HG03175 (cell line): ENCODE data around the gene SEC14L2.
"Not testable (repeated sequence)": the region's sequence is repeated elsewhere in the genome, so short reads cannot be mapped to it uniquely, and the experiment has no call there.

Source experiments
- ATAC-seq: cut with Tn5 transposase; IDR thresholded peaks from one replicate; pipeline ENCODE4 v1.9.1; 2021; ENCODE audit warnings: mild to moderate bottlenecking, moderate library complexity; ENCODE audit not compliant: unreplicated experiment

SEC14L2 gene

DNA sequence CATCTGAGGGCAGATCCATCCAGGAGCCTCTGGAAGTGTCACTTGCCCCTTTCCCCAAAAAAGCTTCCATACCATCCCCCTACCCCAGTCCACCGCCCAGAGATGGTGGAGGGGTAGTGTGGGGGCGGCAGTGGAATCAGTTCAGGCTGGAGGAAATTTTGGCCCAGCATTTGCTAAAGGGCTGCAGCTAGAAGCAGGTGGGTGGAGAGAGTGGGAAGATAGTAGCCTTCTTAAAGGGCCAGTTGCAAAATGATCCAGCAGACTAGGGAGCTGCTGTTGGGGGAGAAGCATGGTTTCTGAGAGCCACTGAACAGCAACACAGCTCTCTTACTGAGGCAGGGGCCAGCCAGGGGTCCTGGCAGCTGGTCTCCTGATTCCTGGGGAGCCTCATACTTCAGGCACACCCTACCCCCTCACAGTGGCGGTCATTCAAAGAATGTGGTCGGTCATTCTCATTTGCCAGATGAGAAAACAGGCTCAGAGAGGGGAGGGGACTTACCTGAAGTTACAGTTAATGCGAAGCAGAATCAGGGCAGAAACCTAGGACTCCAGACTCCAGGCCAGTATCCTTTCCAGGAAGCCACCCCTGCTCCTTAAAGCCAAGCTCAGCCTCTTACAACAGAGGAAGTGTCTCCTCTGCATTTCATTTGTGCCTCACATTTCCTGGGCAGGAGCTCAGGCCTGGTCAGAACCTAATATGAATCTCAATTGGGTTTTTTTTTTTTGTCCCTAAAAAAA, 5.4 kb downstream of the SEC14L2 start:
- ATAC-seq: no peak

DNA sequence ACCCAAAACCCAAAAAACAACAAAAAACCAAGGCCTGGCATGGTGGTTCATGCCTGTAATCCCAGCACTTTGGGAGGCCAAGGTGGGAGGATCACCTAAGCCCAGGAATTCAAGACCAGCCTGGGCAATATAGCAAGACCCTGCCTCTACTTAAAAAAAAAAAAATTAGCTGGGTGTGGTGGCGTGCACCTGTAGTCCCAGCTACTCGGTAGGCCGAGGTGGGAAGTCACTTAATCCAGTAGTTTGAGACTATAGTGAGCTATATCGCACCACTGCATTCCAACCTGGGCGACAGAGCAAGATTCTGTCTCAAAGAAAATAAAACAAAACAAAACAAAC, 5.9 kb downstream of the SEC14L2 start:
- not testable (repeated sequence) for ATAC-seq

DNA sequence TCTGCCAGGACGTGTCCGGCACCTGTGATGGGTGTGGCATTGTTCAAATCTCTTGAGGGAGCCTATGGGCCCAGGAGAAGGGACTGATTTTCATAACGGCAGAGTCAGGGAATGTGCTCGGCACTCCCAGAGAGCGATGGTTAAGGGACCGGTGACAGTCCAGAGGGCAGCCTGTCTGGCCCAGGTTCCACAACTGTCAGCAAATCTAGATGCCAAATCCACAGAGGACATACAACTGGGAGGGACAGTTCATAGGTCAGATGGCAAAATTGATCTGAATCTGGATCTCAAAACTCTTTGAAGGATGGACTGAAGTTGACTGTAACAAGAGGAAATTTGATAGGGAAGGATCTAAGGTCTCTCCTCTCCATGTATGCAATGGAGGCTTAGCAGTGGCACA, 7.5 kb downstream of the SEC14L2 start:
- no peak for ATAC-seq

DNA sequence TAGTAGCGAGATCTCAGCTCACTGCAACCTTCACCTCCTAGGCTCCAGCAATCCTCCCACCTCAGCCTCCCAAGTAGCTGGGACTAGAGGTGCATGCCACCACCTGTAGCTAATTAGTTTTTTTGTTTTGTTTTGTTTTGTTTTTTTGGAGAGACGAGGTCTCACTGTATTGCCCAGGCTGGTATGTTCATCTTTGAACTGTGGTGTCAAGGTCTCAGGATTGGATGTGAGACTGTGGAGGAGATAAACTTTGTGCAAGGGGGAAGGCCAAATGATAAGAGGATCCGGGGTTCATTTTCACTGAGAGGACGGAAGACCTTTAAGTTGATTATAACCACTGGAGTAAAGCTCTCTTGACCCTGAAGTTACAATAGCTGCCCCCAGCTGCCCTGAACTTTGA, 8.9 kb downstream of the SEC14L2 start:
- no peak for ATAC-seq

DNA sequence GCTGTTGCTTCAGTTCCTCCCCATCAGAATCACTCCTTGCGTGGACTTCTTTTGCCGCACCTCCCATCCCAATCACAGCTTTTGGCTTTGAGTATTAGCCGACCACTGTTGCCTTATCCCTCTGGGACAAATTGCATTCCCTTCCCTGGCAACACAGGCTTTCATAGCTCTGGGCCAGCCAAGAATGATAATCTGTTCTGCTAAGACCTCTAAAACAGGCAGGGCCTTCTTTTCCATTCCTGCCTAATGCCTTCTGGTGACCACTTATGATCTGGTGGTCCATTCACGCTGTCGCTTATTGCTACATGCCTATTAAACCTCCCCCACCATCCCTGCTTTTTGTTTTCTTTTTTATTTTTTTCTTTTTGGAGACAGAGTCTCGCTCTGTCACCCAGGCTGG, 9.6 kb downstream of the SEC14L2 start:
- ATAC-seq: no peak

DNA sequence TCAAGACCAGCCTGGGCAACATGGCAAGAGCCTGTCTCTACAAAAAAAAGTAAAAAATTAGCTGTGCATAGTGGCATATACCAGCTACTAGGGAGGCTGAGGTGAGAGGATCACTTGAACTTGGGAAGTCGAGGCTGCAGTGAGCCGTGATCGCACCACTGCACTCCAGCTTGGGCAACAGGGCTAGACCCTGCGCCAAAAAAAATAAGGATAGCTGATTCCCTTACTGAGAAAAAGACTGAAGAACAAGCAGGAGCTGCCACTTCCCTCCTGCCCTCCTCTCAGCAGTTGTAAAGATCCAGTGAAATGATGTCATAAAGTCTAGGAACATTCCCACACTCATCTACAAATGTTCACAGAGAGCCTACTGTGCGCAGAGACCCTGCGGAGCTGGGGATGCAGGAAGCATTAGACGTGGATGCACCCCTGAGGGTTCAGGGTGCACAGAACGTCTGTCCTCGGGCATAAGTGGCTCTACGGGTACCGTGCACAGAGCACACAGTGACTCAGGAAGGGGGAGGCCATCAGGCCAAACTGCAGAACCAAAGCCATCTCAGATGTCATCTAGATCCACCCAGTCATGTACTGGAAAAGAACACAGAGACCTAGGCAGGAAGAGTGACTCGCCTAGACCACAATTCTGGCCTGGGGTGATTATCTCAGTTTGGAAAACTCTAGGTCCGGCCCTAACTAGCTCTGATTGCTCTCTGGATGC, 11.7 kb downstream of the SEC14L2 start:
- no peak for ATAC-seq

DNA sequence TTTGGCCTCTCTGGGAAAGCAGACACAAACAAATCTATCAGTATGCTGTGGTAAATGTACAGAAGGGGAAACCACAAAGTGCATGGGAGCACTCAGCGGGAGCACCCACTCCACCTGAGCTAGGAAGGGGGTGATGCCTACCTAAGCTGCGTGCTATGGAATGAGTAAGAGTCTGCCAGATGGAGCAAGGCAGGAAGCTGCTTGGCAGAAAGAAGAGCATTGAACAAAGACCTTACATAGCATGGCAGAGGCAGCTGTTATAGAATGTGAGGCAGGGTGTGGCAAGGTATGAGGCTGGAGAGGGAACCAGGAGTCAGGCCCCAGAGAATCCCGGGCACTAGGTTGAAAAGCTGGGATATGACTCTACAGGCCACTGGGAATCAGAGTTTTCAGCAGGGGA, 15.0 kb downstream of the SEC14L2 start:
- ATAC-seq: no peak

DNA sequence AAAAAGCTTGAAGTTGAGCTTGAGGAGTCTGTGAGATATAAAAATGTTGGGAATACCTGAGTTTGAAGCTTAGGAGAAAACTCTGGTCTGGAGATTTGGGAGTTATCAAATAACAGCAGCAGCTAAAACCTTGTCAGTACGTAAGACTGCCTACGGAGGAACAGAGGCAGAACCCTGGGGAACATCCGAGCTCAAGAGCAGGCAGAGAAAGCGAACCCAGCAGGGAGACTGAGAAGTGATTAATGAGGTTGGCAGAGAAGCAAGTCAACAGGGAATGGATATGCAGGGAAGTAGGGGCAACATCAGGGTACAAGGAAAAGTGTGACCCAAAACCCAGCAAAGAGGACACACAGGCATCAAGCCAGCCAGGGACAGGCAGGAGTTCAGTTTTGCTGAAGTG, 16.2 kb downstream of the SEC14L2 start:
- ATAC-seq: no peak

DNA sequence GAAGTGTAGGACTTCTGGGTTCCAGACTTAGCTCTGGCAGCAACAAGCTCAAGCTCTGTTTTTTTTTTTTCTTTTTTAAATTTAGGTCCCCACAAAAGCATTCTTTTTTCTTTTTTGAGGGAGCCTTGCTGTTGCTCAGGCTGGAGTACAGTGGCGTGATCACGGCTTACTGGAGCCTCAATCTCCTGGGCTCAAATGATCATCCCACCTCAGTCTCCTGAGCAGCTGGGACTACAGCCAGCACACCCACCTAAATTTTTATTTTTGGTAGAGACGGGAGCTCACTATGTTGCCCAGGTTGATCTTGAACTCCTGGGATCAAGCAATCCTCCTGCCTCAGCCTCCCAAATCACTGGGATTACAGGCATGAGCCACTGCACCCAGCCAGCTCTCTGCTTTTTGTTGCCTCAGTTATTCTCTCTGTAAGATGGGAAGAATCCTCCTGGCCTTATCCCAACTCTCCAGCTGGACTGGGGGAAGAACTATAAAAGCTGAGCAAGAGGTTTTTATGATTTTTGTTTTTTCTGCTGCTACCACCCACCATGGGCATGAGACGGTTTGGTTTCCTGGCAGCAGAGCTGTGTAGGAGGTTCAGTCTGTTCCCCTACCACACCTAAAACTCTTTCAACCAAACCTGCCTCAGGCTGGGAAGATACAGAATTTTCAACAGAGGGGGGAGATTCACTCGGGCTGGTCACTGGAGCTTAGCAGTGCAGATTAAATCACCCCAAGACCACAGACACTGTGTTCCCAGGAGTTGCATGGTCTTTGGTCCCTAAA, 17.1 kb downstream of the SEC14L2 start:
- no peak for ATAC-seq

DNA sequence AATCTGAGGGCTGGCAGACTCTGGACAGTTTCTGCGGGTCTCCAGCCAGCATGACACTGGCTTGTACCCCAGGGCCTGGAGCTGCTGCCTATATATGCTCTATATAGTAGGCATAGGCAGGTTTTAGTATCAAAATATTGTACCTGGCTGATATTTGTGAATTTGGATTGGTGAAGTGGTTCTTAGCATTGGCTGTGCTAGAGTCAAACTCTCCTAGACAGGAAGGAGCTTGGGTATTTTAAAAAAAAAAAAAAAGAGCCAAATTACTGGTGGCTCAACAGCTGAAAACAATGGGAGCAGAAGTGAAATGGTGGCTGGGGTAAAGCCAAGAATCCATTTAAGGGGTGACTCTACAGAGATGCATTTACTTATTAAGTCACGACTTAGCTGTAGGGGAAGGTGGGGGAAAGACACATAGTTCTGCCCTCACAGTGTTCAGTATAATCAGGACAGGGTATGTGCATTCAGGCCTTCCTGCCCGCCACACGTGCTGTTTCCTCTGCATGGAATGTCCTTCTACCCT, 17.8 kb downstream of the SEC14L2 start:
- ATAC-seq: no peak

DNA sequence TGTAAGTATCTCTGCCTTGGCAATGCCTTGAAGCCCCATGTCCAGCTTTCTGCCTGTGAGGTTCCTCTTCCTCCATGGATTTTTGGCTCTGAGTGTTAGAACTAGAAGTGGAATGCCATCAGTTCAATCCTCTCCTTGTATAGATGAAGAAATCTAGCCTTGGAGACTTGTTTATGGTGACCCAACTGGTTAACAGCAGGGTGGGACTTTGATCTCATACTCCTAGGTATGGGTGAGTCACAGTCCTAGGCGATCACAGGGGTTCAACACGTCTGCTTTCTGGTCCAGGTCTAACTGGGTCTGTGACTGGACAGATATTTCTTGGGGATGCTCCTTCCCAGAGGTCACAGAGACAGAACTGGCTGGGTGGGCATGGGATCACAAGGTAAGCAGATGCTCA, 19.6 kb downstream of the SEC14L2 start:
- no peak for ATAC-seq

DNA sequence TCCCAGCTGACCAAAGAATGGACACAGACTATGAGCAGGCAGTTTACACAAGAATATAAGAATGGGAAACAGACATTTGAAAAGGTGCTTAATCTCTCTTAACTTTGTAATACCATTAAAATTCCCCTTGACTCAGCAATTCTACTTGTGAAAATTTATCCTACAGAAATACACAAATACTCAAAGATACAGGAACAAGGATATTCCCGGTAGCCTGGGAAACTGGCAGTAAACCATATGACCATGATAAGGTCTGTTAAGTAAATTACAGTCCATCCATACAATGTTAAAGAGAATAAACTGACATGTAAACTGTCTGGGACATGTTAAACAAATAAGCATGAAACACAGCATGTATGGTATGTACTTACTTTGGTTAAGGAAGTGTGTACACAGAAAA, 20.0 kb downstream of the SEC14L2 start:
- no peak for ATAC-seq

DNA sequence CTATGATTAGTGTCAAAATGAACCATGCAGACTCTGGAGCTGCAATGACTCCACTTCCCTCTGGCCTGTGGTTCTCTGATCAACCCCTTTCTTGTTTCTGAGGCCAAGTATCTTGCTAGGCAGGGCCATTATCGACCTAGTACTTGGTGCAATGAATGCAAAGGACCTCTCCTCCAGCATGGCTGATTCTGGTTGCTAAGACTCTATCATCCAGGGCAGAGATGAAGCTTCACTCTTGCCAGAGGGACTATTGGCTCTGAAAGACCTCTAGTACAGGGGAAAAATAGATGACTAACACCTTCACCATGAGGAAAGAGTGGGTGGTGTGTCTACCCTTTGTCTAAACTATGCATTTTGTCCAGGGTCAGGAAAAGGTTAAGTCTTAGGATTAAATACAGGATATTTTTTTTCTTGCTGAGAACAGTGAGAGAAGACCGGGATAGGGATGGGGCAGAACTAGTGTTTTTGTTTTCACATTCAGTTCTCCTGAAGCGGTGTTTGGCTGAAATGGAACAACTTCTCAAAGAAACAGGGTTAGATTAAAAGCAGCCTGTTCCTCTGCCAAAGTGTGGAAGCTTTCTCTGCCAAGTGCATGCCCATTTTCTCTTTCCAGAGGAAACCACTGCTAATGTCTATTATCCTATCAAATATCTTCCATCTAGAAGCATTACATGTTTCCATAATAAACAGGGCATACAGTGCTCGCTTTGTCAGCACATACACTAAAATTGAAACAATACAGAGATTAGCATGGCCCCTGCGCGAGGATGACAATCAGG, 23.7 kb downstream of the SEC14L2 start:
- ATAC-seq: no peak

DNA sequence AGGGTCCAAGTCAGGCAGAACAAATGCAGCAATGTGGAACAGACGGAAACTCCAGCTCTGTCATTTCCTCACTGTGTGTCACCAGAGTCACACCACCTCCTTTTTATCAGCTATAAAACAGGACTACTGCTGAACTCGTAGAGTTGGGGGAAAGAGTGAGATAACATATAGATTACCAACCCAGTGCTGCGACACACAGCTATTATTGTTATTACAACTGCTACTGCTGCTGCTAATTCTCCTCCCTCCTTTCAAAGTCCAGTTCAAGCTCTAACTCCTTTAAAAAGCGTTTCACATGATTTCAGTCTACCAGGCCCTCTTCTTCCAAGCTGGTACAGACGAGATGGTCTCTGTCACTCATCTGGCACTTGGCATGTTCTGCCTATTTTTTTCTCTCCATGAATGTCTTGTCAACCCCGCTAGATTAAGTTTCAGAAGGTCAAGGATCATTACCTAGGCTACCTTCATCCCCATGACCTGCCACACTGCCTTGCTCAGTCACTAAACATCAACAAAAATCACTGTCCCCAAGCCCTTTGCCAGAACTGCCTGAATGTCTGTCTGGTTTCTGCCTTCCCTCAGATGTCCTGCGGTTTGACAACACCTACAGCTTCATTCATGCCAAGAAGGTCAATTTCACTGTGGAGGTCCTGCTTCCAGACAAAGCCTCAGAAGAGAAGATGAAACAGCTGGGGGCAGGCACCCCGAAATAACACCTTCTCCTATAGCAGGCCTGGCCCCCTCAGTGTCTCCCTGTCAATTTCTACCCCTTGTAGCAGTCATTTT, 25.1 kb downstream of the SEC14L2 start:
- no peak for ATAC-seq

DNA sequence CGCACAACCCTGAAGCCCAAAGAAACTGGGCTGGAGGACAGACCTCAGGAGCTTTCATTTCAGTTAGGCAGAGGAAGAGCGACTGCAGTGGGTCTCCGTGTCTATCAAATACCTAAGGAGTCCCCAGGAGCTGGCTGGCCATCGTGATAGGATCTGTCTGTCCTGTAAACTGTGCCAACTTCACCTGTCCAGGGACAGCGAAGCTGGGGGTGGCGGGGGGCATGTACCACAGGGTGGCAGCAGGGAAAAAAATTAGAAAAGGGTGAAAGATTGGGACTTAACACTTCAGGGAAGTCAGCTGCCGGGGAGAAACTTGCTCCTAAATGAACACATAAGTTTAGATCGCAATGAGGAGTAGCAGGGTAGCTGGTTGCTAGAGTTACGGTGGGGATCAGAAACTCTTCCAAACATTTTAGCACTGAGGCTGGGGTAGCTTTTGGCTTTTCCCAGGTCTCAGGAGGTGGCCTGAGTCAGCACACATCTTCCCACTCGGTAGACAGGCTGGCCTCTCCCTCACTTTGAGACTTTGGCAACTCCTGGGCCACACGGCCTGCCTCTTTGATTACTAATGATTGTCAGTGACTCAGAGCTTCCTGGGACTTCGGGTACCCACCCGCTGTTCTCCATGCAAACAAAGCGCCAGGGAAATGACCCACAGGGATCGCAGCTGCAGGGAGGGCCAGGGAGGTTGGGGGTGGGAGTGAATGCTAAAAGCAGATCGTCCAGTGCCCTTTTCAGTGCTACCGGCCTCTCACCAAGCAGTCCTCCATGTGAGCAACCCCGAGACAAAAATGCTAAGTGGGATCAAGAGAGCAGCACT, 25.9 kb downstream of the SEC14L2 start:
- no peak for ATAC-seq

DNA sequence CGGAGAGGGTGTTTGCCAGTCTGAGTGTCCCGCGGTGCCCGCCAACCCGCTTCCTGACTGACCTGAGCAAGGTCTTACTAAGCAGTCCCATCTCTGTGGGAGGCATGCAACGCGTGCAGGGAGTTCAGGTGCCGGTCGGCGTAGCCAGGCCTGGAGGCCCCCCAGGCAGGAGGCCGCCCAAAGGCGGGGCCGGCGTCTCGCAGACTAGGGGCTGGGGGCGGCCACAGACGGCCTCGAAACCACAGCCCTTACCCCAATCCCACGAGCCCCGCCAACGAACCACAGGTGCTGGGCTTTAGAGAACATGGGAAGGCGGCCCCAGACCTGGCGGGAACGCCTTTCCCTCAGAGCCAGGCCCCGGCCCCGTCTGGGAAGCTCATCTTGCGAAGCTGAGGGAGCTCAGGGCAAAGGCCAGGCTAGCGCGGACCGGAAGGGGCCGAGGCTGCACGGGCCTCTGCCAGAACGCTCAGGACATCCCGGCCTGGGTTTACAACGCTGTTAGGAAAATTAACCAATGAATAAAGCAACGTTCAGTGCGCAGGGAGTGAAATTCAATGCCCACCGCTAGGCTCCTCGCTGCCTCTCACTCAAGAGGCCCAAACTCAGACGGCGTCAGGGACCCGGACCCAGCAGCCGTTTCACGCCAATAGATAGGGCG, 26.6 kb downstream of the SEC14L2 start:
- peak; percentile 34 for ATAC-seq

DNA sequence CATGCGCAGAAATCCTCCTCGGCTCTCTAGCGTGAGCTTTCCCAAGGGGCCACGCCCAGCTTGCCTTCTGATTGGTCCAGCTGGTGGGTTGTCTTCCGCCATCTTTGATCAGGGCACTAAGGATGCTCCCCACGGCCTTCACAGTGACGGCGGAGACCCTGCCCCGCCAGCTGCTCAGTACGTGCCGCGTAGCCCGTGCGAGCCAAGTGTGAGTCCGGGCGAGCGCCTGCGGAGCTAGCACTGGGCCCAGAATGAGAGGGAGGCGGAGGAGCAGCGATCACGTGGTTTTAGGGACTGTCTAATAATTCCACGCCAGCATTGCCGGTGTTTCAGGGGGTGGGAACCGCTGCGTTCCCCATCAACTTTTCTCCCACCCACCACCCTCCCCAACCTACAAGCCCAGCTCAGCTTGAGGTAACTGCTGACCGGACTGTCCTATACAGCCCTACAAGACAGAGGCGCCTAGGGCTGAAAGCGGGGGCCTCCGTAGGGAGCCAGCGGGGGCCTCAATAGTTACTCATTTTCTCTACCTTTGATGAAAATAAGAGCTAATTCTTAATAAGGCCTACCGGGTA, 27.2 kb downstream of the SEC14L2 start:
- ATAC-seq: peak; percentile 87

DNA sequence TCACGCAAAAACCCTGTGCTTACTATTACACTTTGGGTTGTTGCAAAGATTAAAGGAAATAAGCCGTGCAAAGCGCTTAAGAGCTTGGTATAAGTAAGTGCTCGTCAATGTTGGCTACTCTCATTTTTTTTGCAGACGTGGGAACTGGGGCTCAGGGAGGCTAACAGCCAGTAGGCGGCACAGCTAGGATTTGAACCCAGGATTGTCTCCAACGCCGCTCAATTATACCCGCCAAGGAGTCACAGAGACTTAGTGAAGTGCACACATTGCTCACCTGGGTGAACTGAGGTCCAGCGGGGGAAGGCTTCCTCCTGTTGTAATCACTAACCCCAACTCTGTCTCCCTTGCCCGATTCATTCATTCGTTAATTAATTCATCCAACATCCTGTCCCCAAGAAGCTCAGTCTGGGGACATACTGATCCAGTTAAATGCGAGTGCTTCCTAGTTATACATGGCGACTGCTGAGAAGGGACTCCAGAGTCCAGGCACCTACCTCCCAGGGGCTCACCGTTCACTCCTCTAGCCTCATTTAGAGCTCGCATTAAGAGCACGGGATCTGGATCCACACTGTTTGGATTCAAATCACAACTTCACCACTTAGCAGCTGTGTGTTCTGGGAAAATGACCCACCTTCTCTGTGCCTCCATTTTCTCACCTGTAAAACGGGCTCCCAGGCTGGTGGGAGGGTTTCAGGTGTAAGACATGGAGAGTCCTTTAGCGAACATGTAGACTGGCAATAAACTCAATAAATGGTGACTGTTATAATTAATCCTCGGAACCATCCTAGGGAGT, 27.9 kb downstream of the SEC14L2 start:
- no peak for ATAC-seq
